Measurements from ENCODE around the gene MMP8.
"Not testable (repeated sequence)": the region's sequence is repeated elsewhere in the genome, so short reads cannot be mapped to it uniquely, and the experiment has no call there.

- TF ChIP-seq CTCF (conservative IDR thresholded peaks at IDR 0.05; ENCODE audit: low read depth, low read length); EZH2 (IDR thresholded peaks at IDR 0.05; ENCODE audit: low read length, unreplicated experiment); EZH2phosphoT487 (IDR thresholded peaks at IDR 0.05; ENCODE audit: borderline replicate concordance, low read length): not testable (repeated sequence)
Observed at GRCh38 chr11:102746746-102747578, 22.2 kb upstream of the MMP8 start.

Measured in PC-3 (cell line).